G401 (cell line): Measurements from ENCODE around the gene C19orf67. TPM values are rescaled to one million over a fixed set of nuclear protein-coding genes. Genes with fewer than 3 reads are reported as not detected.

Experiments
- DNase-seq: peaks from one replicate; pipeline ENCODE4 v3.0.0-alpha.2; 2015; ENCODE audit warnings: low spot score
- in situ Hi-C: cut with HindIII; loops from 2 replicates; pipeline ENCODE4 v1.10.0; 2016; ENCODE audit warnings: low sequenced_read_pairs, mixed read lengths
- total RNA-seq: library from RNA; depleted of rRNA; stranded (reverse); fragments of >200 nt; shearing (Covaris generic); gene quantifications from 2 replicates; pipeline ENCODE4 v1.2.3, GENCODE V29; 2014

Gene C19orf67
- total RNA-seq, 1 experiment from 2014 or later: not detected

GRCh38 chr19:14090509-14091080 lies 5.0 kb upstream of the C19orf67 start, which contains the start of gene SAMD1:
Gene SAMD1 (minus strand): TSS chr19:14090751.
- in situ Hi-C loops: loop anchor here (25.0 kb wide), 2 partner anchors 178 to 728 kb away; partner anchors contain the start of genes BRME1 and CC2D1A
- peak; percentile 65 for DNase-seq

GRCh38 chr19:14089662-14090508 lies 4.3 kb upstream of the C19orf67 start:
- in situ Hi-C loops: loop anchor here (25.0 kb wide), 2 partner anchors 178 to 728 kb away; partner anchors contain the start of genes BRME1 and CC2D1A
- no peak for DNase-seq

- in situ Hi-C loops: loop anchor here (25.0 kb wide), 2 partner anchors 177 to 727 kb away; partner anchors contain the start of genes BRME1 and CC2D1A
- peak; percentile 22 for DNase-seq
Measured at GRCh38 chr19:14089412-14089661, 3.8 kb upstream of the C19orf67 start.

GRCh38 chr19:14088634-14089411 lies 3.2 kb upstream of the C19orf67 start:
- in situ Hi-C loops: loop anchor here (25.0 kb wide), 2 partner anchors 177 to 727 kb away; partner anchors contain the start of genes BRME1 and CC2D1A
- DNase-seq: no peak

- in situ Hi-C loops: loop anchor here (25.0 kb wide), 2 partner anchors 174 to 724 kb away; partner anchors contain the start of genes BRME1 and CC2D1A
- no peak for DNase-seq
Measured at GRCh38 chr19:14086098-14086497, 515 bp upstream of the C19orf67 start.

GRCh38 chr19:14082675-14082960 lies 3.0 kb downstream of the C19orf67 start:
- in situ Hi-C loops: loop anchor here (25.0 kb wide), 2 partner anchors 170 to 720 kb away; partner anchors contain the start of genes BRME1 and CC2D1A
- DNase-seq: no peak

GRCh38 chr19:14081797-14082674 lies 3.5 kb downstream of the C19orf67 start:
- DNase-seq: peak; percentile 16
- in situ Hi-C loops: loop anchor here (25.0 kb wide), 2 partner anchors 170 to 720 kb away; partner anchors contain the start of genes BRME1 and CC2D1A

- in situ Hi-C loops: loop anchor here (25.0 kb wide), 2 partner anchors 169 to 719 kb away; partner anchors contain the start of genes BRME1 and CC2D1A
Measured at GRCh38 chr19:14080887-14081796, 4.4 kb downstream of the C19orf67 start.

GRCh38 chr19:14078411-14078810 lies 7.2 kb downstream of the C19orf67 start:
- no peak for DNase-seq
- in situ Hi-C loops: loop anchor here (25.0 kb wide), 2 partner anchors 166 to 716 kb away; partner anchors contain the start of genes BRME1 and CC2D1A

More at GRCh38 chr19:14080887-14081796, 4.4 kb downstream of the C19orf67 start:
- peak; percentile 99 for DNase-seq

- in situ Hi-C loops: no loop called here
- DNase-seq: peak; percentile 45
Measured at GRCh38 chr19:14073925-14074838, 11.4 kb downstream of the C19orf67 start.

- in situ Hi-C loops: no loop called here
- DNase-seq: peak; percentile 63
Measured at GRCh38 chr19:14073261-14073924, 12.2 kb downstream of the C19orf67 start.

- peak; percentile 53 for DNase-seq
- in situ Hi-C loops: no loop called here
Measured at GRCh38 chr19:14072535-14073260, 12.9 kb downstream of the C19orf67 start, which contains the start of gene MISP3. Gene MISP3 (plus strand): TSS chr19:14072786. CDS start chr19:14073310, 524 bp downstream.

GRCh38 chr19:14070268-14071050 lies 15.1 kb downstream of the C19orf67 start:
- DNase-seq: no peak
- in situ Hi-C loops: no loop called here

GRCh38 chr19:14066134-14066533 lies 19.4 kb downstream of the C19orf67 start:
- in situ Hi-C loops: no loop called here
- DNase-seq: no peak
